SK-N-MC (cell line): ENCODE measurements around the gene GP1BB.

Experiments used
- DNase-seq: peaks from one replicate; pipeline ENCODE4 v3.0.0-alpha.2; 2011; ENCODE audit warnings: low read depth, low spot score
- H3K27ac ChIP-seq: fragments of 200-600 bp; sonication (generic); 2 replicates; pipeline ENCODE4 v1.5.1; 2016; ENCODE audit warnings: mixed run types
- H3K36me3 ChIP-seq: fragments of 200-600 bp; sonication (generic); 2 replicates; pipeline ENCODE4 v1.6.1; 2017; ENCODE audit warnings: antibody characterized with exemption, low read length, mixed read lengths; ENCODE audit not compliant: insufficient read depth
- H3K4me3 ChIP-seq: fragments of 200-600 bp; sonication (generic); 2 replicates; pipeline ENCODE4 v1.5.1; 2016
- H3K9ac ChIP-seq: fragments of 200-600 bp; sonication (generic); 2 replicates; pipeline ENCODE4 v1.8.0; 2017; ENCODE audit warnings: mixed run types, mixed read lengths; ENCODE audit not compliant: insufficient read length
- H3K9me3 ChIP-seq: fragments of 200-600 bp; sonication (generic); 2 replicates; pipeline ENCODE4 v1.6.1; 2017; ENCODE audit warnings: low read depth, mild to moderate bottlenecking, antibody characterized with exemption, low read length, moderate library complexity, mixed read lengths
- EZH2 ChIP-seq: fragments of 200-600 bp; sonication (generic); IDR thresholded peaks from one replicate; pipeline ENCODE4 v1.6.1; 2017; ENCODE audit warnings: antibody characterized with exemption
- FOXP2 ChIP-seq: optimal IDR thresholded peaks from 2 replicates; pipeline ENCODE3; 2011; ENCODE audit warnings: mild to moderate bottlenecking, moderate library complexity; ENCODE audit not compliant: insufficient read depth; ENCODE audit errors: extremely low read length, control extremely low read depth
- POLR2AphosphoS5 ChIP-seq: IDR thresholded peaks from 2 replicates; pipeline ENCODE4 v1.6.1; 2012; ENCODE audit warnings: mild to moderate bottlenecking, low read depth, low read length, borderline replicate concordance

The GP1BB gene

DNA sequence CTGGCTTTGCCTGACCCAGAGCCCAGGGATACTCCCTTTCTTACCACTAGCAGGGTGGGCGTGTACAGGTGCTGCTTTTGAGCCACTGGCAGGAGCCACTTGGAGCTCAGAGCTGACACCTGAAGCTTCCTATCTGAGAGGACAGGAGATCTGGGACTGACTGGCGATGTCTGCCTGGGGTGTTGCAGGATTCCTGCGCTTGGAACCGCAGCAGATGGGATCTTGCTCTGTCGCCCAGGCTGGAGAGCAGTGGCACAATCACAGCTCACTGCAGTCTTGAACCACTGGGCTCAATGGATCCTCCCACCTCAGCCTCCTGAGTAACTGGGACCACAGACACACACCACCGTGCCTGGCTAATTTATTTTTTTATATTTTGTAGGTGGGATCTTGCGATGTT, 17.7 kb downstream of the GP1BB start:
- Histone ChIP-seq H3K9ac (no peak overlapping the region), H3K27ac (no peak overlapping the region), H3K9me3 (no peaks in the 10 kb centered on the region), H3K36me3 (no peaks in the 10 kb centered on the region), H3K4me3 (no peak overlapping the region)
- no peak for DNase-seq
- no peak for TF ChIP-seq FOXP2
- no peak for TF ChIP-seq EZH2
- no peak for TF ChIP-seq POLR2AphosphoS5

DNA sequence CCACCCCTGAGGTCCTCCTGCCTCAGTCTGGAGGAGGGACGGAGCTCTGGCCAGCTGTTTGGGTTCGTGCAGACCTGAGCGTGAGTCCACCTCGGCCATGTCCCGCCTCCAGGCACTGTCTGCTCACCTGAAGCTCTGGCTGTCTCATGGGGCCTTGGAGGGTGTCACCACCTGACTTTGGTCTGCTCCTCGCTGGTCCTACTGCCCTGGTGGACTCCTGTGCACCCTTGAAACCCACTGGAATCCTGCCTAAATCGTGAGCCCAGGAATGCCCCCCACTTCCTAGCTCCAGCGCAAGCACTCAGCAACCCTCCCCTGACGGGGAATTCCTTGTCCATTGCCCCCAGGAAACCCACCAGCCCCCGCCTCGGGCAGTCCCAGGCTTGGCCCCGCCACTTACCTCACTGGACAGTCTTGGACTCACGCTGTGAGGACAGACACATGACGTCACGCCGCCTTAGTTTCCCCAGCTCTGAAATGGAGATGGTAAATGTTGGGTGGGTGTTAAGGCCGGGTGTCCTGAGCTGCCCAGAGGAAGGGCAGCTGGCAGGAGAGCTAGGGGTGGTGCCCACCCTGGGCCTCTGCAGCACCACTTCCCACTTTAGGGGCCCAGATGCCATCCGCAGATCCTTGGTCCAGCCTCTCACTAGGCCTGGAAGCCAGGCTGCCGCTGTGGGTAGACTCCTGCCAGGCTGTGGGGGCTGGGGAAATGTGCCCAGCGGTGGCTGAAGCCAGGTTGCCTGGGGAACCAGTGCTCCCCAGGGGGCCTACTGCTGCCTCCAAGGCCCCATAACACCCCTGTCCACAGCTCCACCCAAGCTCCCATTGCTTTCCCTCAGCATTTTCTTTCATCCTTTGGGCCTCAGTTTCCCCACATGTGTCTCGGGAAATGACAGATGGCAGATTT, 19.1 kb downstream of the GP1BB start:
- no peak overlapping the region for H3K27ac ChIP-seq
- no peak for TF ChIP-seq EZH2
- no peak for TF ChIP-seq FOXP2
- TF ChIP-seq POLR2AphosphoS5, result no peak
- no peak overlapping the region for H3K4me3 ChIP-seq
- no peak overlapping the region for H3K9ac ChIP-seq
- H3K36me3 ChIP-seq, result no peaks in the 10 kb centered on the region
- no peaks in the 10 kb centered on the region for H3K9me3 ChIP-seq
- DNase-seq, result no peak

DNA sequence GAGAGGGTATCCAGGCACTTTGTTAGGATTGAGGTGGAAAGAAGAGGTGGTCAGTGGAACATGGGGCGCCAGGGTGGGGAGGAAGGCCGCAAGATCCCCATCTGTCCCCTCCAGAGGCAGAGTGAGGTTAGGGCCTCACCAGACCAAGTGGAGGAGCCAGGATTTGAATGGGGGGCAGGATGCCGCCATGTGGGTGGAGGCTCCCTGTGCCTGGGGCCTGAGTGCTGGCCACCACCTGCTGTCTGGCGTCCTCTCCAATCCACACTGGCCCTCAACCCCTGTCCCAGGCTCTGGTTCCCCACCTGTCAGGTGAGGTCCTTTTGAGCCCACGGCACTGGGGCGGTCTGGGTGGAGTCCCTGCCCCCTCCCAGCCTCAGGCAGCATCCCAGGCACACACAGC, 19.7 kb downstream of the GP1BB start:
- Histone ChIP-seq H3K36me3 (no peaks in the 10 kb centered on the region), H3K27ac (no peak overlapping the region), H3K9me3 (no peaks in the 10 kb centered on the region), H3K9ac (no peak overlapping the region), H3K4me3 (no peak overlapping the region)
- no peak for DNase-seq
- TF ChIP-seq EZH2 (no peak), POLR2AphosphoS5 (no peak), FOXP2 (no peak)

DNA sequence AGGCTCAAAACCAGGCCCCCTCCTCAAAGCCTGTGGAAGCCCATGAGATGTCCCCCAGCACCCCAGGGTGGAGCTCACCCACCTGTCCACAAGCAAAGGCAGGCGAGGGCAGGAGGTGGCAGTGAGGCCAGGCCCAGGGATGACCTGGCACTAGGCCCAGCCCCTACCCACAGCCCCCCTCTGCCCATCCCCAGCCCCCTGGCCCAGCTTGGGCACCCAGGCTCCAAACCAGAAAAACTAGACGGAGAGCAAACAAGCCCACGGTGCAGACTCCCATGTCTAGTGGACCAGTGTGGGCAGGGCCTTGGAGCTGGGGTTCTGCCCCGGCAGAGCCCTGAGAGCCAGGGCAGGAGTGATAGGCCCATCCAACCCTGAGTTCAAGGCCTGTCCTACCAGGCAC, 20.3 kb downstream of the GP1BB start:
- Histone ChIP-seq H3K9me3 (no peaks in the 10 kb centered on the region), H3K27ac (no peak overlapping the region), H3K4me3 (no peak overlapping the region), H3K9ac (no peak overlapping the region), H3K36me3 (no peaks in the 10 kb centered on the region)
- no peak for DNase-seq
- TF ChIP-seq EZH2 (no peak), FOXP2 (no peak), POLR2AphosphoS5 (no peak)

DNA sequence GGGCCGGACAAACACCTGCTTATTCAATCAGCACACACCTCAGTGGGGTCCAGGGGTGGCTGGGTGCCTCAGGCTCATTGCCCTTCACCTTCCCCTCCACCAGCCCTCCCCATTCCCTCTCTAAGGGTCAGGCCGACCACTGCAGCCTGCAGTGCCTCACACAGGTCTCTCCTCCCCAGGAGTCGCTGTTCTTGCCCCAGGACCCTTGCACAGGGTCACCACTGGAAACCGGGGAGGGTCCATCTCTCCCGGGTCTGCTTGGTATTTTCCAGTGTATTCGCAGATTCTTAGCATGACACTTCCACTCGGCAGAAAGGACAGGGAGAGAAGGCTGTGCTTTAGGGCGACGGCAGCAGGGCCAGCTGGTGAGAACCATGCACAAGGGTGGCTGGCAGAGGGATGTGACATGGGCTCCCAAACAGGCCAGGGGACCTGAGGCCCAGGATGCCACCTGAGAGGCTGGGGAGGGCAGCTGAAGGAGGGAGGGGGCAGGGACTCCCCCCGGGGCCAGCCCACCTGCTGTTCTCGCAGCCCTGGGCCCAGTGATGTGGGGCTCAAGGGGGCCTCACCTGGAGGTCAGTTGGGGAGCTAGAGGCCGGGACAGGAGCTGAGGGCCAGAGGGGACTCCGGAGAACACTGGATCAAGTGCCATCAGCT, 21.1 kb downstream of the GP1BB start:
- no peak overlapping the region for H3K27ac ChIP-seq
- no peak overlapping the region for H3K9ac ChIP-seq
- H3K4me3 ChIP-seq, result no peak overlapping the region
- DNase-seq, result no peak
- no peaks in the 10 kb centered on the region for H3K36me3 ChIP-seq
- no peaks in the 10 kb centered on the region for H3K9me3 ChIP-seq
- TF ChIP-seq EZH2, result no peak
- TF ChIP-seq FOXP2, result no peak
- TF ChIP-seq POLR2AphosphoS5, result no peak

DNA sequence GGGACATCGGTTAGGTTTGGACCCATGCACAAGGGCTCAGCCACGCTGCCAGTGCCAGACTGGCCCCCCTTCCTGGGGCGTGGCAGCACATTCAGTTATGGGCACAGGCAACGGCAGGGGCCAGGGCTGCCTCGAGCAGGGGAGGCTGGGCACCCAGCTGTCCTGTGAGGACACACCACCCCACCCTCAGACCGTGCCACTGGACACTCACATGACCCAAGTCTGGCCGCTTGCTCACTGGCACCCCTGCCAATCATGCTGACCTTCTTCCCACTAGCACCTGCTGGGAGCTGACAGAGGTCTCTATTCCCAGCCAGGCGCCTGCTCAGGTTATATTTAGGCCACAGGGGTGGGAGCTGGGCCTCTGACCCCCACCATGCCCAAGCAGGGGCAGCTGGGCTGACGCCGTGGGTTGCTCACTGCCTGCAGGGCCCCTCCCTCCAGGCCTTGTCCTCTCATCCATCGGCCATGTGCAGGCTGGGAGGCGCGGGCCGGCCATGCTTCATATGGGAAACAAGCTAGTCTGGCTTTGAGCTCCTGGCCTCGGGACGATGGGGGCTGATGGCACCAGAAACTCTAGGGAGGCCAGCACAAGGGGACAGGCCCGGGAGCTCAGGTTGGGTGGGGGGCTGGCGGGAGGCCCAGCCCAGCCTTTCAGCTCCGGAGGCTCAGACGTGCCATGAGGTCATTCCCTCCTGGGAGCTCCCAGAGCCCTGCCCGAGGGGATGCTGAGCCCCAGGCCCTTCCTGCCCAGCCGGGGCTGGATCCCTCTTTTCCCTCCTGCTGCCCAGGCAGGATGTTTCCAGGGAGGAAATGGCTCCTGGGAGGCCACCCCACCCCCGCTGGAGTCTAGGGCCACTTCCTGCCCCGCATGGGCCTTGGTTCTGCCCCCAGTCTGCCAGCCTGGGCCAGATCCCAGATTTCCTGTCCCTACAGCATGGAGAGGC, 22.1 kb downstream of the GP1BB start:
- no peak overlapping the region for H3K9ac ChIP-seq
- TF ChIP-seq POLR2AphosphoS5 (no peak), EZH2 (no peak), FOXP2 (no peak)
- DNase-seq, result no peak
- no peaks in the 10 kb centered on the region for H3K36me3 ChIP-seq
- H3K27ac ChIP-seq, result no peak overlapping the region
- H3K9me3 ChIP-seq, result no peaks in the 10 kb centered on the region
- no peak overlapping the region for H3K4me3 ChIP-seq

DNA sequence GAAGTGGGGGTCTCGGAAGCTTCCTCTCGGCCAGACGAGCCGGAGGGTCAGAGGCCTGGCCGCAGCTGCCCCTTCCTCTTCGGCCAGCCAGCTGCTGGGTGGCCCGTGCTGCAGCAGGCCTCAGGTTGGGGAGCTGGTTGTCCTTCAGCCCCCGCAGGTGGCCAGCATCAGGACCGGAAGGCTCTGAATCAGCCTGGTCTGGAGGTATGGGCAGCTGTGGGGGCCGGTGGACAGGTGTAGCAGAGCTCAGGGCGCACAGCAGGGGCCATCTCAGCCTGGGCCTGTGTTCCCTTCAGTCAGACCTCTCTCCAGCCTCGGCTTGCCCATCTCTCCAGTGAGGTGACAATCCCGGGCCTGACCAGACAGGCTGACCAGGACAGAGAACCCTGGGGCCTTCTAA, 23.4 kb downstream of the GP1BB start:
- no peaks in the 10 kb centered on the region for H3K36me3 ChIP-seq
- no peak for DNase-seq
- no peak overlapping the region for H3K27ac ChIP-seq
- H3K4me3 ChIP-seq, result no peak overlapping the region
- no peaks in the 10 kb centered on the region for H3K9me3 ChIP-seq
- H3K9ac ChIP-seq, result no peak overlapping the region
- TF ChIP-seq EZH2 (no peak), POLR2AphosphoS5 (no peak)

DNA sequence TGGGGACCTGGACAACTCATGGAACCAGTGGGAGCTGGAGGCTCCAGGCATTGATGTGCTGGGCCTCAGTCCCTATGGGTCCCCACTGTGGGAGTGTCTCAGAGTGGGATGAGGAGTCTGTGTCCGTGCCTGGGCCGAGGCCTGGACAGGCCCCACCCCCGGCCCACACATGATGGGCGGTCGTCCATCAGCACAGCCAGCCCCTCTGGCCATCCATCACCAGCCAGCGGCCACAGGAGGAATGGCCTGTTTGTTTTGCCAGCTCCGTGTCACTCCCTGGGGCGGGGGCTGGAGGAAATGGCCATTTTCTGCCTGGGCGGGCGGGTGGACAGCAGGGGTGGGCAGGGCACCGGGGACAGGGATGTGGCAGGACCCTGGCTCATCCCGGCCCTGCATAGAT, 24.2 kb downstream of the GP1BB start:
- TF ChIP-seq EZH2 (no peak), POLR2AphosphoS5 (no peak)
- Histone ChIP-seq H3K27ac (no peak overlapping the region), H3K9ac (no peak overlapping the region), H3K36me3 (no peaks in the 10 kb centered on the region), H3K4me3 (no peak overlapping the region), H3K9me3 (no peaks in the 10 kb centered on the region)
- DNase-seq, result no peak
